Erythroblast (primary cell): Measurements from ENCODE around the gene CACNA1C.

Source experiments
- GATA1 ChIP-seq: IDR thresholded peaks from 2 replicates; pipeline ENCODE4 v1.6.1; 2011; ENCODE audit warnings: low read depth, mild to moderate bottlenecking, control low read depth, low read length, moderate library complexity
- POLR2A ChIP-seq: IDR thresholded peaks from 2 replicates; pipeline ENCODE4 v1.6.1; 2011; ENCODE audit warnings: mild to moderate bottlenecking, low read length

- TF ChIP-seq POLR2A = no peak
- no peak for TF ChIP-seq GATA1
Measured at GRCh38 chr12:2267703-2268470, 215.1 kb downstream of the CACNA1C start.
